Suppressor macrophage treated with lipopolysaccharide for 1 hour (primary cell): Measurements from ENCODE around the gene ZBTB7C.

ENCODE experiments used
- DNase-seq, 3 donors: peaks; one replicate each; pipeline ENCODE4 v3.0.0-alpha.2; 2020 to 2022

ZBTB7C gene

DNA sequence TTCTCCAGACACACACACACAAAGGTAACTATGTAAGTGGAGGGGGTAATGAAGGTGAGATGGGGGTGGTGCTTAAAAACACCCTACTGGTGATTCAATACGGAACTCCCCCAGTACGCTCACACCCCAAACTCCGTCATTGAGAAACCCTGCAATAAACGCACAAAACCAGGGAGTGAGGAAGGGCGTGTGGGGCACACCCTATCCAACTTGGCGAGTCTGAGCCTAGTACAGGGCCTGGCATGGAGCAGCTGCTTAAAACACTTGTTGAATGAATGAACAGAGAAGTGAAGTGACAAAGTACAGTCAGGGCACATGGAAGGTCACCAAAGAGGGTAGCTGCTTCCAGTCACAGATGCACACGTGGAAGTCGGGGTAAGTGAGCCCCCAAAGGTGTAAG, 331.9 kb downstream of the ZBTB7C start:
- DNase-seq: no peak

DNA sequence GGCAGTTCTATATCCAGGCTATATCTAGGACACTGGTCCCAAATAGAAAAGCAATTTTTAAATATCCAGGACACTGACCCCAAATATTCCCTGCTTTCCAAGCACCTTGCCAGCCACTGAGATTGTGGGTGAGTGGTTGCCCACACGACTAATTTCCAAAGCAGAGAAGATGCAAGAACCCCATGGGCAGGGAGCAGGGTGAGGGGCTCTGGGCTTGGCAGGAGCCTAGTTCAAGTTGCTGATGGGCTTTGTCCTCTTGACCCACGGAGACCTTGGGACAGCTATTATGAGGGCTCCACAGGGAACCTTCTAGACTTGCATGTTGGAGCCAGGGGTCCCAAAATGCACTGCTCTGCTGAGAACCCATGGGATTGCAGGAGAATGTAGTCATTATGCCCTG, 332.7 kb downstream of the ZBTB7C start:
- no peak for DNase-seq

DNA sequence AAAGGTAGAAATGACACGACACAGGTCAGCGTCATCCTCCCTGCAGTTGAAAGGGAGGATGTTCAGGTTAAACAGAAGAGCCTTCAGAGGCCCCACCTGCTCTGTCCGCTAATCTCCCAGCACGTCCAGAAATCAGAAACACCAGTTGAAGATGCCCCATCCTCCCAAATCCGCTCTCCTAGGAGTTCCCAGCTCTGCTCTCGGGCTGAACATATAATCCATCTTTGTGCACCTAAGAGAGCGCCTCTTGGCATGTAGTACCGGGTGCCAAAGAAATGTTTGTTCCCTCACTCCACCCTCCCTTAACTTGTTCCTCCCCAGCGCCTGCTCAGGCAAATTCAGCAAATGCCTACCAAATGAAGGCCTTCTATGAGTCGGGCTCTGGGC, 333.5 kb downstream of the ZBTB7C start:
- DNase-seq: no peak

DNA sequence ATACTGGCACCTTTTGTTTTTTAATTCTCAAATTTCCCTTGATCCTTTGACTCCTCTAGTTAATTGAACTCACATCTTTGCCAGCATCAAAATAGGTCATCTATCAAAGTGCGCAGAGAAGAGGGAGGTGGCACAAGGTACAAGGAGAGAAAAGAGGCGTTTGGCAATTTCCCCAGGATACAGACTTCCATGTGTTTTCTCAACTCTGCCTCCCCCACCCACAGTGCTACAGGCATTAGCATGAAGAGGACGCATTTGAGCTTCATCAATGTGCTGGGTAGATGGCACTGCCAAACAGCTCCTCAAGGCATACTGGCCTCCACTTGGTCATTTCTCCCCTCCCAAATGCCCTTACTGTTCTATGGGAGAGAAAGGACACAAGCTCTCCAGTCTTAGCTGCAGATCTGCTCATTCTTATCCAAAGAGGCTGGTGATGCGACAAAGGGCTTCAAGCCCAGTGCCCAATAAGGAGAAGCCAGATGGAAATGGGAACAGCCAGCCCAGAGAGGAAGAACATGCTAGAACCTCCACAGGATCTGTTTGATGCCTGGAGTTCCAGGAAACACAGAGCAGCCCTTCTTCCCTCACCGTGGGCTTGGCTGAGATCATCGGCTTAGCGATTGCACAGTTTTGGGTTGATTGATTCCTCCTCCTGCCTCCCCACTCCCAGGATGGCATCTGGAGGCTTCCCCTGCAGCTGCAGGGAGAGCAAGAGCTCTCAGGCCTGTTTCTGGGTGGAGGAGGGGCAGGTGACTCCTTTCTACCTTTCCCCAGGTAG, 334.1 kb downstream of the ZBTB7C start:
- peak in 2 of 3 donors; percentile 4 to 25 for DNase-seq

DNA sequence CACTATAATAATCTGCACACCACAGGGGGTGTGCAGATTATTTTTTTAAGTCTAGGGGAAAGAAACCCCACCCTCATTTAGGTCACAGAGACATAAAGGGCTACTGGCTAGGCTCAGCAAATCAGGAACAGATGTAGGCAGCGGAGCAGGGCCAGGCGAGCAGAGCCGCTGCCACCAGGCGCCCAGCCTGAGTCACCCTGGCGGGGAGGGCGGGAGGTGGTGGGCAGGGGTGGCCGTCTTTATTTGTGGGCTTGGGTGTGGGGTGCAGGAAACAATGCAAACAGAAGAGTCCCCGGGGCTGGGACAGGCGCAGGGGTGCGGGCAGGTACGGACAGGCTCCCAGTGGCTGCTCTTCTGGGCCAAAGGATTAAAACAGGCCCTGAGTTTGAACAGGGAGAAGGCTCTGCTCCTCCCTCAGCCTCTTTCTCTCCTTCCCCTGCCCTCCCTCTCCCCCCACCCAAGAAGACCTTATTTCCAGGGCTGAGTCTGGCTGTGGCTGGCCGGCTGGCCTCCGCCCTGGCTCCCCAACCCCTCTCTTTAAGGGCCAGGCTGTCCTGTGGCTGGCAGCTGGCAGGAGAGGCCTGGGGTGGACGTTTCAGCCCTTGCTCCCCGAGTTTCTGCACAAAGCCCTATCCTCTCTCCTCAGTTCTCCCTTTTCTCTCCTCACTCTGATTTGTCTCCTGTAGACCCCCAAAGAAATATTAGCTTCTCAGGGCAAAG, 335.8 kb downstream of the ZBTB7C start:
- no peak for DNase-seq

DNA sequence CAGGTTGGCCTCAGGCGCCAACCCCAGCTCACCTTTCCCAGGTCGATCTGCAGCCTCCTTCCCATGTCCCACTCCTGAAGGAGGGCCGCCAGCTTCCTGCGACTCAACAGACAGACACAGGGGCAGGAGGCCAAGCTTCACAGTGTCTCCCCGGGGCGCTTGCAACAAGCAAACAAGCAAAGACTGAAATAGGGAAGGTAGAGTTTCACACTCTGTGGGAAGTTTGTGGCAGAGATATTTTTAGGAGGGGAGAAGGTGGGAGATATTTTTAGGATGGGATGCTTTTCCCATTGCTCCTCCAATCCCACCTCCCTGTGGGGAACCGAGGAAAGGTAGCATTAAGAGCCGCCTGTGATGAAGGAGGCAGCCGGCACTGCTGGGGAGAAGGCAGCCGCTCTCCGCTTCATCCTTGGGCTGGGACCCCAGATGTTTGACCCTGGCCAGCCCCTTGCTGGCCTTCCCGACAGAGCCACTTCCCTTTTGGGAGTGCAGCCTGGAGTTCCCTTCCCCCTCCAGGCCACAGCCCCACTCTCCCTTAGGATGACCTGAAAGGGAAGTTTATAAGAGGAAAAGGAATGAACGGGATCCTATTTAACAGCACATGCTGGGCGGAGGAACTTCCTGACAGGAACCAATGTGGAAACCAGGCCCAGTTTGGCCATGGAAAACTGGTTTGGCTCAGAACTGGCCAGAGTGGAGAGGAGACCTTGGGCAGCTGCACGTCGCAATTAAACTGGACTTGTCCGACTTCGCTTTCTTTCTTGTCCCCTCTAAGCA, 336.6 kb downstream of the ZBTB7C start:
- DNase-seq: no peak

DNA sequence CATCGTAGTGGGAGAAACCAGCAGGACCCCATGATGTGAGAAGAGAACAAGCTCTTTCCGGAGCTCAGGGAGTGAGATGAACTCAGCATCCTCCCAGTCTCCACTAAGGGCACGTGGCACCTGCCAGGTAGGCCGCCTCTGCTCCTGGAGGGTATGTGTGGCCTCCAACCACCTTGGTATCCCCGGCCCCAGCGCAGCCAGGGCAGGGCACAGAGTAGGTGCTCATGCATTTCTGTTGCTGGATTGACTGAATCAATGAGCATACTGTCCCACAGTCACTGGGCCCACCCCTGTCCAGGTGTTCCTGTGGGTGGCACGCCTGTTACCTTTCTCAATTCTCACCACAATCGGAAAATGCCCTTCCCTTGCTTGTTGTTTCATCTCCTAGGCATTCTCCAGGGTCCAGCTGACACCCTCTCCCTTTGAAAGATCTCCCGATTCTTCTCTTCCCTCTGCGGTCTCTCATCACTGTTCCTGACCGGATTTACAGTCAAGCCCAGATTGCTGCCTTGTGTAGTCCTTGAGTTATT, 340.2 kb downstream of the ZBTB7C start:
- no peak for DNase-seq

DNA sequence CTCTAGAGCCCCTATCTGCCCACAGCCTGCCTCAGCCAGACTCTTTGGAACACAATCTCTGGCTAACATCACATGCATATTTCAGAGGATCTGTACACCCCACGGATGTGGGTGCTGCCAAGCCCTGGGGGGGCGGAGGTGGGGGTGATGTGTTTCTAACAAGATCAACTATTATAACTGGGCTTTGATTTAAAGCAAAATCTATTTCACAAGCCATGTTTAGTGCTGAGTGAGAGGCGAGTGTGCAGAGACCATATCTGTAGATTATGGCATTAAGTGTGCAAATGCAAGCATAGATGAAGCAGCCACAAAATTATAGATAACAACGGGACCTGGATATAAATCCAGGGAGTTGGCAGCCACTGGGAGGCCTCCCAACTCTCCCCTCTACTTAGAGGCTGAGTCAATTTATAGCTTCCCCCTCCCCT, 342.9 kb downstream of the ZBTB7C start:
- no peak for DNase-seq

DNA sequence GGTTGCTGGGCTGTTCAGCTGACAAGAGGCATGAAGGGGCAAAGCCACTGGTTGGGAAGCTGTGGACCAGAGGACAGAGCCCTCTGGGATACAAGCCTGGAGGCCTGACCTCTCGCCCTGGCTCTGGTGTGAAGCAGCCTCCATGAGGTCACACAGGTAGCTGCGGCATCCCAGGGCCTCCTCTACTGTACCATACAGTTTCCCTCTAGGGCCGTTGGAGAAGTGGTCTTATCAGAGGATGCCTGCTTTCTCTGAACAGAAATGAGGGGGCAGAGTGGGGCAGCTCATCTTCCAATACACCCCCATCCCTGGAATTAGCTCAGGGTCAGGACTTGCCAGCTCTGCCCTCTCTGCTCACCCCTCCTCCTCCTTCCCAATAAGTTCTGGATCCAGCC, 343.6 kb downstream of the ZBTB7C start:
- DNase-seq: no peak

DNA sequence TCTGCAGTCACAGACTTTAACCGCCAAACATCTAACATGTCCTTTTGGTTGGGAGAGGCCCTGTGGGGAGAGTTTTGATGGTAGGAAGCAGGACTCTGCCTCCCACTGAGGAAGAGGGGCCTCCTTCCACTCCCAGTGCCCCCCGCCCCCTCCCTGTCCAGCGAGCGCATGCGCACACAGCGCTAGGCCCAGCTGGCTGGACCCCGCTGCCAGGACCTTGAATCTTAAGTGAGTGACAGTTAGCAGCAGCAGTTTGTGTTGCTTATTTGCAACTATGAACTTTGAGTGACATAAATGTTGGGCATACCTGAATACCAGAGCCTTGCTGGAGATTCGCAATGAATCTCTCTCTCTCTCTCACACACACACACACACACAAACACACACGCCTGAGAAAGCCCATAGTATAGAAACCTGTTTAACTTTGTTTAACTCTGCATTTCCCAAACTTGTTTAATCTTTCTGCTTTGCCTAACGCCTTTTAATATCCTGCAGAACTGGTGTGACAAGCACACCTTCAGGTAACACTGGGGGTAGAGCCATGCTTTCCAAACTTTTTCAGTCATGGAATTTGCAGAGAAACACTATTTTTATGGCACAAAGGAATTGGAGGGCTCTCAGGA, 344.1 kb downstream of the ZBTB7C start:
- DNase-seq: no peak

DNA sequence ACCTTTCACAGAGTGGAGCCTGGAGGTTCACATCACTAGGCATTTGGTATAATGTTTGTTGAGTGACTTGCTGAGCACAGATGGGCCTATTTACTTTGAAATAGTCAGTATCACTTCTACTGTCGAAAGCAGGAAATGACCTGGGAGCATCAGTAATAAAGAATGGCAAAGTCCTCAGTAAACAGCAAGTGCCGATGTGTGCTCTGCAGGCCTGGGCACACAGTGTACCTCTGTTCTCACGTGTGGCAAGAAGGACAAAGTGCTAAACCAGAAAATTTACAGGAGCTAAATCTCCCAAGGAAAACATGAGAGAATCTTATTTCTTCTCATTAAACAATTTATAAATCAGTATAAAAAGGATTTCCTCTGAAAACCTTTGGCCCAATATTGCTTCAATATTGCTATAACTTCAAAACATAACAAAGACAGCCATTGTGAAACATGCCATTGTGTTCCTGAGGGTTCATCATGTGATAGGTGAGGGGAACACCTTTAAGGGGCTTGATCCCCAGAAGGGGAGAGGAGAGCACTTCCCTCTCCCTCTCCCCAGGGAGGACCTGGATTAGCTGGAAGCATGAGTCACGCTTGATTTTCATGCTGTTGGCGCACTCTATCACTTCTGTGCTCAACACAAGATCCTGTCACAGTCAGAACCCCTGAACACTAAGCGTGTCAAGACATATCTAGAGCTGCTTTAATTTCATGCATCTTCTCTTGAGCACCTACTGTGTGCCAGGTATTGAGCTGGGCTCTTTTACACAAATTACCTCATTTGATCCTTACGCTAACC, 347.2 kb downstream of the ZBTB7C start:
- DNase-seq: no peak

DNA sequence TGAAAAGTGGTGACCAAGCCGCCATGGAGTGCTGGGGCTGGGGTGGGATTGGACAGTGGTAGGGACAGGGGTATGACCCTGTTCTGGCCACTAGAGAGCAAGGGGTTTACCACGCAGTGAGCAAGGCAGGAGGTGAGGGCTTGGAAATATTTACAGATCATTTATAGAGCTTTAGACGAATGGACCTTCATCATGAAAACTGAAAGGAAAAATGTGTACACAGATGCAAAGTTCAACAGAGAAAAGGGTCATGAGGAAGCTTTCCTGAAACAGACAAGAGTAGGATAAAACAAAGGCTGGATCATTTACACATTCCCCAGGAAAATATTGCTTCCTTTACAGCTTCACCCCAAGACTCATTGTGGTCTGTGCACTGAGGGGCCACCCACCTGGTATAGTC, 348.2 kb downstream of the ZBTB7C start:
- no peak for DNase-seq

DNA sequence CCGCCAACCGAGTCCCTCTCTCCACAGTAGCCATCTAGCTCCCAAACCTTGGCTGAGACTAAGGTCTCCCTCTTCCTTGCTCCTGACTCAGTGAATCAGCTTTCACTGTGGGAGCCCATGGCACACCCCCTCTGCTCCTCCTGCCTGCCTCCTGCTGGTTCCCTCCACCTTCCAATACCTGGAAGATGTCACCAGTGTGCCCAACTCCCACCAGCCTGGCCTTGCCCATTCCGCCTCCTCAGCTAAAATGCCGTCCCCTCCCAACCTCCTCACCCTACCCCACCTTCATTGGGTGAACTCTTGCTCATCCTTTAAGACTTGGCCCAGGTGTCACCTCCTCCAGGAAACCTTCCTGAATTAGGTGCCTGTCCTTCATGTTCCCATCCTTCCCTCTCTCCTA, 348.8 kb downstream of the ZBTB7C start:
- no peak for DNase-seq

DNA sequence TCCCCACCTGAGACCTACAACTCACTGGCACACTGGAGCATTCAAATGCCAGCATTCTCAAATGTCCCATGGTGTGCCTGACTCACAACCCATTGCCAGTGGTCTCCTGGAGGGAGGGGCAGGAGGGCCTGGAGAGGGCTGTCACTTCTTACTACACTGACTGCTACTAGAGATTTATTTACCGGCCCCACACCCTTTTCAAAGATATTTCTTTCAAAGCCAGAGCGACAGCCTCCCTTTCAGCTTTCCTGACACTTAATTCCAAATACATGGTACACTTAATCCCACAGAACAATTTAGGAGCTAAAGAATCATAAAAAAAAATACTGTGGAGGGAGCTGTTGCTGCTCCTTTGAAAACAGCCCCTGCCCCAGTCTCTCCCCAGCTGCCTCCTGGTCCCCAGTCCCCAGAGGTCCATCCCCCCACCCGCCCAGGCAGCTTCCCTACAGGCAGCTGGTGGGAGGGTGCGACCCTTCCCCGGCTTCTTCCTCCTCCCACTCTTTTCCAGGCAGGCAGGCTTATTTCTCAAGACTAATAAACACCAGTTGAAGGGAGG, 349.6 kb downstream of the ZBTB7C start:
- no peak for DNase-seq

DNA sequence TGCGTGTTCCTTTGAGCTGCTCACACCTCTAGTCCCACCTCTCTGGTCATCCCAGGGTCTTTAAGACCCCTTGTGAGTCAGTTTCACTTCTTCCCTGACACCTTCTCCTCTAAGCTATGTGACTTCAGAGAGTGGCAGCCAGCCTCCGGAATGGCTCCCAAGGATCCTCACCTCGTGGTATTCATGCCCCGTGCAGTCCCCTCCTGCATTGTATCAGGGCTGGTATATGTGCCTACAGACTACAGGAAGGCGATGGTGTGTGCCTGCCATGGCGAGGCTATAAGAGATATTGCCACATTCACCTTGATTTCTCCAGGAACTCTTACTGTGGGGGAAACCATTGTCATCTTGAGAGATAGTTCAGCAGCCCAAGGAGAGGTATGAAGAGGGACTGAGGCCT, 350.7 kb downstream of the ZBTB7C start:
- DNase-seq: no peak

DNA sequence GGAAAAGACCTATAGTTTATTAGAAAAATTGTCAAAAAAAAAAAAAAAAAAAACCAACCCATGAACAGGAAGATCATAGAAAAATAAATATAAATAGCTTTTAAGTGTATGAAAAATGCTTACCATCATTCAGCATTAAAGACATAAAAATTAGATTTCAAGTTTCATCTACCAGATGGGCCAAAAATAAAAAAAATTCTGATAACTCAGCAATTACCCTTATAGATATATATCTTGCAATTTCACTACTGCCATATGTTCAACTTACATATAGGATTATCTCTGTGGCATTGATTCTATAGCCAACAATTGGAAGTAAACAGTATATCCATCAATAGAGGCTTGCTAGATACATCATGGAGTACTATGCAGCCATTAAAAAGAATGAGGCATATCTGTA, 352.2 kb downstream of the ZBTB7C start:
- no peak for DNase-seq

DNA sequence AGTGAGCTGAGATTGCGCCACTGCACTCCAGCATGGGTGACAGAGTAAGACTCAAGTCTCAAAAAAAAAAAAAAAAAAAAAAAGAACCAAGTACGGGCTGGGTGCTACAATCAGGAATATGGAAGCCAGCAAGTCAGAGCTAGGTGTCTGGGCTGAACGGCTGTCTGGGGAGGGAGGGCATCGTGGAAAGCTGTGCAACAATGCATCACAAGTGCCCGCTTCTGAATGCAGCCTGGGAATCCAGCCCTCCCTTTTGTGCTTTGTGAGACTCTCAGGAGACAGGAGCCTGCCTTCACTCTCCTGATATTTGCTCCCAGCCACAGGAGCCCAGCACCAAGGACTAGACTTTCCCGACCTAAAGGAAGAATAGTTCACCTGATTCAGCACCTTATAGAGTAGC, 353.8 kb downstream of the ZBTB7C start:
- DNase-seq: no peak

DNA sequence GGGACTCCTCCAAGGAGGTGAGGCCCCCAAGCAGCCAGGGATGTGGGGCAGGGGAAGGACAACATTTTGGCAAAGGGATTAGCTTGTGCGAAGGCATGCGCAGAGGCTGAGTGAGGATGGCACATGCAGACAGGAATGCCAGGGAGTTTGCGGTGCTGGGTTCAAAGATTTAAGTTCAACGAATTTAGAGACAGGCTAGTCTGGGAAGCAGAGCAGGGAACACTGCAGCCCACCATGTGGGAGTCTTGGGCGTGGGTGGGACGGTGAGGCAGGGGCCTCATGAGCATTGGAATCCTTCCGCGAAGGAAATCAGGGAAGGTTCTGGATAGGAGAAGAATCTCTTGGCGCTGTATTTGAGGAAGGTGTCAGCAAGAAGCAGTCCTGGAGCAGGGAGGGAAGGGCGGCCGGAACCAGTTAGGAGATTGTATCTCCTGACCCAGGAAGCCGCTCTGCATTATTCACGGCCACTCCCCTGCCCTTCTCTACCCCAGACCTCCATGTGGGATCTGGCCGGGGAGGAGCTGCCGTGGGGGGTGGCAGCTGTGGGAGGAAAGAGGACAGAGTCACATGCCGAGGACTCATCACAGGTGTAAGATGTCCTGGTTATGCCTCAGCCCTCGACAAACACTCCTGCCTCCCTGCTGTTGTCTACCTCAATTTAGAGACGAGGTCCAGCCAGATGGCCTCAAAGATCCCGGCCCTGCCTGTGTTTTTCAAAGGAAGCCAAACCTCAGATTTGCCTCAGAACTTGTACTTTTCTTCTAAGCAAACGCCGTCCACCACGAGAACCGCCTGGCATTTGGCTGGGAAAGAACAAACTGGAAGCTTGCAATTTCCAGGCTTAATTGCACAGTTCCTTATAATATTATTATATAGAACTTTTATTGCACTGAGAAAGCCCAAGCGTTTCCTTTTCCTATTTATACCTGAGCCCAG, 355.0 kb downstream of the ZBTB7C start:
- no peak for DNase-seq

DNA sequence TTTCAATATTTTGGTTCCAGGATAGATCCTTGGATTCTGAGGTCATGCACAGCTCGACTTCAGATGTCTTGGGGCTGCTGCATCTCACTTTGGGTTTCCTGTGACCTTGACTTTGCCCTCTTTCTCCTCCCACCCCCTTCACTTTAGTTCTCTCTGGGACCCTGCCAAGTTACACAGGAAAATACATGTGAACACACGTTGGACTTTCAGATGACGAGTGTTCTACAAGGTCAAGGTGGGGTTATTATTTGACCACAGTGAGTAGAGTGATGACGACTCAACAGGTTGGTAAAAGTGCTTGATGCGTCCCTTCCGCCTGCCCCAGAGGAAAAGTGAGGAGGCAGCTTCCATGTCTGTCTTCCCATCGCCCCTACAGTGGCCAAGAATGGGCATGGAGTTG, 356.3 kb downstream of the ZBTB7C start:
- no peak for DNase-seq

DNA sequence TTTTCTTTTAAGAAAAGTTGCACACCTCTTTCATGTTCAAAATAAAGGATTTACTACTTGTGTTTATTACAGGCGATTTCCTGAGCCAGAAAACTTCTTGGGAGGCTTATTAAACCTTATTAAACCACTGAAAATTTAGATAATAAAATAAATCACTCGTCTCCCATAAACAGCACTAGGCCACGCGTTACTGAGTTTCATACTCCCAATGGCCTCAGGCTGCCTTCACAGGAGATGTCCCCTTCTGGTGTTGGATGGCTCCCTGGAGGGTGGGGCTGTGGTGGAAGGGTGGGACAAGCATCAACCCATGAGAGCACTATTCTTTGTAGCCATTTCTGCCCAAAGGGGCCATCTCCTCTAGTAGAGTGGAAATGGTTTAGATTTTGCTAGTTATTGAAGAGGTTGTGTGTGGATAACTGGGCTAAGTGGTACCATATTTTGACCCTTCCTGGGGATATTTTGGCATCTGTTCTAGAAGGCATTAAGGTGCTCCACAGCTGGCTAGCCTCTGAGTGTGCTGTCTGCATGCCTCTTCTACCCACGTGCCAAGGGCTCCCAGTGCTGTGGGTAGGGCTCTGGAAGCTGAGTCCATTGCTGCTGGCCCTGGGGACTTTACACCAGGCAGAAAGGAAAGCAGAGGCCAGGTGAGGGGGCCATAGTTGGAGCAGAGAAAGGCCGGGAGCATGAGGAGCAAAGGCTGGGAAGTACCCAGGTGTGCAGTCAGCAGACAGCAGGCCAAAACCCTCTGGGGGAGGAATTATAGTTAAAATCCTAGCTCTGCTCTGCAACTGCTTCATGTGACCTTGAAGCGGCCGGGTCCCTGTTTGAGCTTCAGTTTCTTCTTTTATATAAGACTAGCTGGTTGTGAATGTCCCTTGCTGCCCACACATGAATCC, 357.0 kb downstream of the ZBTB7C start:
- DNase-seq: peak in 1 of 3 donors; percentile 31
